ENCODE results near the gene CA10.

- no peak for TF ChIP-seq CTCF (IDR thresholded peaks at IDR 0.05)
- TF ChIP-seq POLR2A (IDR thresholded peaks at IDR 0.05): no peak
These were observed 556.8 kb downstream of the CA10 start for GRCh38 chr17:51601622-51602261.

Measured in heart left ventricle (tissue), 13 donors.